DMS 273 (cell line): ENCODE data around the gene KIRREL1.

Experiments used
- DNase-seq: peaks from one replicate; lab custom pipeline; 2025; ENCODE audit not compliant: unreplicated experiment; lab: John Stamatoyannopoulos, UW

Gene KIRREL1

GRCh38 chr1:158005224-158005623 lies 11.8 kb downstream of the KIRREL1 start:
- DNase-seq = peak; percentile 24

GRCh38 chr1:158007180-158007579 lies 13.7 kb downstream of the KIRREL1 start:
- DNase-seq = no peak

- peak; percentile 42 for DNase-seq
Observed at GRCh38 chr1:158007667-158008386, 14.4 kb downstream of the KIRREL1 start.

- no peak for DNase-seq
Observed at GRCh38 chr1:158008630-158009029, 15.2 kb downstream of the KIRREL1 start.

GRCh38 chr1:158011714-158012113 lies 18.3 kb downstream of the KIRREL1 start:
- peak; percentile 24 for DNase-seq

GRCh38 chr1:158013840-158014730 lies 20.6 kb downstream of the KIRREL1 start:
- peak; percentile 49 for DNase-seq

GRCh38 chr1:158014731-158015320 lies 21.4 kb downstream of the KIRREL1 start:
- no peak for DNase-seq

GRCh38 chr1:158016651-158017335 lies 23.3 kb downstream of the KIRREL1 start:
- no peak for DNase-seq

GRCh38 chr1:158017800-158018595 lies 24.6 kb downstream of the KIRREL1 start:
- DNase-seq = no peak

- peak; percentile 22 for DNase-seq
Observed at GRCh38 chr1:158019171-158019868, 25.9 kb downstream of the KIRREL1 start.

GRCh38 chr1:158020259-158020885 lies 26.9 kb downstream of the KIRREL1 start:
- DNase-seq = no peak

- no peak for DNase-seq
Observed at GRCh38 chr1:158020886-158021620, 27.6 kb downstream of the KIRREL1 start.

GRCh38 chr1:158021721-158022120 lies 28.3 kb downstream of the KIRREL1 start:
- no peak for DNase-seq

GRCh38 chr1:158022554-158023312 lies 29.3 kb downstream of the KIRREL1 start:
- peak; percentile 30 for DNase-seq

GRCh38 chr1:158024737-158025136 lies 31.3 kb downstream of the KIRREL1 start:
- DNase-seq = no peak

GRCh38 chr1:158025576-158026230 lies 32.3 kb downstream of the KIRREL1 start:
- DNase-seq = peak; percentile 19

GRCh38 chr1:158026651-158027050 lies 33.2 kb downstream of the KIRREL1 start:
- DNase-seq = no peak
